GM23338 (cell line): Measurements from ENCODE around the gene CUEDC1. TPM values are rescaled to one million over a fixed set of nuclear protein-coding genes. Genes with fewer than 3 reads are reported as not detected.

Experiments used
- ATAC-seq: fragments of 200-7000 bp; cut with Tn5 transposase; 3 replicates; pipeline ENCODE4 v1.9.1; 2020
- DNase-seq: peaks from one replicate; pipeline ENCODE4 v3.0.0-alpha.2; 2015; ENCODE audit warnings: low spot score
- H2AFZ ChIP-seq: fragments of 200-600 bp; sonication (generic); 2 replicates; pipeline ENCODE4 v1.8.0; 2016; ENCODE audit warnings: antibody characterized with exemption, mild to moderate bottlenecking, moderate library complexity
- H3F3A ChIP-seq: fragments of 200-600 bp; sonication (generic); replicated peaks from 2 replicates; pipeline ENCODE4 v1.8.0; 2017; ENCODE audit warnings: antibody characterized with exemption, mixed run types, low read depth
- H3K27ac ChIP-seq: fragments of 200-600 bp; sonication (generic); 2 replicates; pipeline ENCODE4 v1.6.1; 2016; ENCODE audit warnings: low read depth
- H3K27me3 ChIP-seq: fragments of 200-600 bp; sonication (generic); 2 replicates; pipeline ENCODE4 v1.8.0; 2016; ENCODE audit warnings: mild to moderate bottlenecking, mixed run types, moderate library complexity; ENCODE audit not compliant: insufficient read depth
- H3K36me3 ChIP-seq: fragments of 200-600 bp; sonication (generic); 2 replicates; pipeline ENCODE4 v1.8.0; 2016; ENCODE audit warnings: mild to moderate bottlenecking; ENCODE audit not compliant: insufficient read depth
- H3K4me1 ChIP-seq: fragments of 200-600 bp; sonication (generic); 2 replicates; pipeline ENCODE4 v1.8.0; 2016; ENCODE audit warnings: mild to moderate bottlenecking, moderate library complexity; ENCODE audit not compliant: insufficient read depth
- H3K4me2 ChIP-seq: fragments of 200-600 bp; sonication (generic); 2 replicates; pipeline ENCODE4 v1.7.1; 2017; ENCODE audit warnings: mixed run types
- H3K4me3 ChIP-seq: fragments of 200-600 bp; sonication (generic); 2 replicates; pipeline ENCODE4 v1.6.1; 2016; ENCODE audit warnings: mixed run types
- H3K79me2 ChIP-seq: fragments of 200-600 bp; sonication (generic); replicated peaks from 2 replicates; pipeline ENCODE4 v1.8.0; 2017; ENCODE audit warnings: mild to moderate bottlenecking; ENCODE audit not compliant: insufficient read depth
- H3K9me2 ChIP-seq: fragments of 200-600 bp; sonication (generic); 2 replicates; pipeline ENCODE4 v1.8.0; 2017; ENCODE audit not compliant: insufficient read depth
- H4K20me1 ChIP-seq: fragments of 200-600 bp; sonication (generic); replicated peaks from 2 replicates; pipeline ENCODE4 v1.8.0; 2017; ENCODE audit warnings: mild to moderate bottlenecking; ENCODE audit not compliant: insufficient read depth
- H3K27ac Mint-ChIP-seq: 2 replicates; pipeline ENCODE4 v1.8.0; 2020; ENCODE audit warnings: inconsistent platforms, mild to moderate bottlenecking, moderate library complexity, mixed read lengths
- H3K27me3 Mint-ChIP-seq: 3 replicates; pipeline ENCODE4 v1.8.0; 2022; ENCODE audit warnings: low read depth, mild to moderate bottlenecking, moderate library complexity, mixed read lengths, inconsistent platforms; ENCODE audit not compliant: insufficient read depth, poor library complexity
- H3K36me3 Mint-ChIP-seq: 3 replicates; pipeline ENCODE4 v1.8.0; 2021; ENCODE audit warnings: low read depth, mild to moderate bottlenecking, inconsistent platforms, moderate library complexity, mixed read lengths
- H3K4me1 Mint-ChIP-seq: 3 replicates; pipeline ENCODE4 v1.8.0; 2020; ENCODE audit warnings: mild to moderate bottlenecking, inconsistent platforms, mixed read lengths
- H3K4me3 Mint-ChIP-seq: 3 replicates; pipeline ENCODE4 v1.8.0; 2021; ENCODE audit warnings: moderate library complexity, mild to moderate bottlenecking, inconsistent platforms, mixed read lengths
- H3K9me3 Mint-ChIP-seq: 3 replicates; pipeline ENCODE4 v1.8.0; 2020; ENCODE audit warnings: moderate library complexity, mild to moderate bottlenecking, inconsistent platforms, mixed read lengths
- CREB1 ChIP-seq: fragments of 250-450 bp; sonication (Bioruptor Pico); IDR thresholded peaks from 2 replicates; pipeline ENCODE4 v1.5.0; 2020; ENCODE audit warnings: low read depth, mild to moderate bottlenecking, moderate library complexity
- EZH2 ChIP-seq: fragments of 200-600 bp; sonication (generic); IDR thresholded peaks from one replicate; pipeline ENCODE4 v1.8.0; 2017; ENCODE audit warnings: antibody characterized with exemption, mild to moderate bottlenecking, low read depth; ENCODE audit not compliant: unreplicated experiment
- EZH2phosphoT487 ChIP-seq: fragments of 200-600 bp; sonication (generic); IDR thresholded peaks from one replicate; pipeline ENCODE4 v1.8.1; 2018; ENCODE audit warnings: antibody characterized with exemption; ENCODE audit not compliant: unreplicated experiment
- JUNB ChIP-seq: IDR thresholded peaks from one replicate; pipeline ENCODE4 v1.6.1; 2016; ENCODE audit warnings: antibody characterized with exemption; ENCODE audit not compliant: unreplicated experiment
- NANOG ChIP-seq: IDR thresholded peaks from 2 replicates; pipeline ENCODE4 v1.6.1; 2016; ENCODE audit warnings: antibody characterized with exemption, borderline replicate concordance
- POLR2AphosphoS5 ChIP-seq: IDR thresholded peaks from 2 replicates; pipeline ENCODE4 v1.6.1; 2016; ENCODE audit warnings: antibody characterized with exemption, low read depth
- STAT1 ChIP-seq: IDR thresholded peaks from one replicate; pipeline ENCODE4 v1.6.1; 2016; ENCODE audit warnings: antibody characterized with exemption; ENCODE audit not compliant: unreplicated experiment
- ZNF114 ChIP-seq: fragments of 250-450 bp; sonication (Bioruptor Pico); IDR thresholded peaks from 2 replicates; pipeline ENCODE4 v1.5.0; 2020; ENCODE audit warnings: mild to moderate bottlenecking, moderate library complexity
- ZNF331 ChIP-seq: fragments of 250-450 bp; sonication (Bioruptor Pico); IDR thresholded peaks from 2 replicates; pipeline ENCODE4 v1.5.0; 2020; ENCODE audit warnings: low read depth, mild to moderate bottlenecking, moderate library complexity
- polyA plus RNA-seq: library from polyadenylated mRNA; unstranded; fragments of >200 nt; fragmentation: Nextera tagmentation; extraction: Ambion mirVana; gene quantifications from 2 replicates; pipeline ENCODE4 v1.2.1, GENCODE V29; 2016
- total RNA-seq: library from RNA; depleted of rRNA; stranded (reverse); fragments of >200 nt; shearing (Covaris generic); gene quantifications from 2 replicates; pipeline ENCODE4 v1.2.3, GENCODE V29; 2014
- TF ChIP-seq, protein P1 (sequence below): IDR thresholded peaks from one replicate; pipeline ENCODE4 v1.6.1; 2018; ENCODE audit warnings: antibody characterized with exemption; ENCODE audit not compliant: unreplicated experiment
- TF ChIP-seq, protein P2 (sequence below): IDR thresholded peaks from 2 replicates; pipeline ENCODE4 v1.6.1; 2016; ENCODE audit warnings: antibody characterized with exemption
- TF ChIP-seq, protein P3 (sequence below): fragments of 250-450 bp; sonication (Bioruptor Pico); IDR thresholded peaks from 2 replicates; pipeline ENCODE4 v1.5.0; 2020; ENCODE audit warnings: mild to moderate bottlenecking, moderate library complexity
- TF ChIP-seq, protein P4 (sequence below), 2 experiments: fragments of 200-600 bp in 1 of 2; sonication (generic) in 1 of 2; conservative IDR thresholded peaks; 2 replicates each; pipeline versions ENCODE4 v1.5.1 to v1.6.1; 2016 to 2017; ENCODE audit warnings: antibody characterized with exemption in 2 of 2, low read depth in 2 of 2, mild to moderate bottlenecking in 2 of 2, moderate library complexity in 1 of 2

CUEDC1 gene
- total and polyA plus RNA-seq, 2 experiments from 2014 or later = 3.0 to 7.7 TPM

GRCh38 chr17:57944908-57945307 lies 10.3 kb downstream of the CUEDC1 start:
- no peaks in the 10 kb centered on the region for H4K20me1 ChIP-seq
- 0 out of 2 replicates have a peak, but pooled peaks cover 7% of the 10 kb centered on the region for H3F3A ChIP-seq
- H3K4me2 ChIP-seq = no peak overlapping the region
- no peak overlapping the region for H2AFZ ChIP-seq
- Mint-ChIP-seq H3K27me3 (peaks cover 2% of the 10 kb centered on the region), H3K36me3 (no peaks in the 10 kb centered on the region), H3K4me1 (peaks cover 37% of the 10 kb centered on the region), H3K4me3 (no peak overlapping the region), H3K9me3 (no peaks in the 10 kb centered on the region), H3K27ac (no peak overlapping the region)
- DNase-seq = no peak
- H3K27me3 ChIP-seq = no peaks in the 10 kb centered on the region
- no peak for ATAC-seq
- TF ChIP-seq EZH2 (no peak), NANOG (no peak), ZNF114 (no peak), EZH2phosphoT487 (no peak), STAT1 (no peak), POLR2AphosphoS5 (no peak), CREB1 (CRISPR knock-in tag) (no peak), JUNB (no peak), ZNF331 (CRISPR knock-in tag) (no peak)
- TF ChIP-seq, protein P1, sequence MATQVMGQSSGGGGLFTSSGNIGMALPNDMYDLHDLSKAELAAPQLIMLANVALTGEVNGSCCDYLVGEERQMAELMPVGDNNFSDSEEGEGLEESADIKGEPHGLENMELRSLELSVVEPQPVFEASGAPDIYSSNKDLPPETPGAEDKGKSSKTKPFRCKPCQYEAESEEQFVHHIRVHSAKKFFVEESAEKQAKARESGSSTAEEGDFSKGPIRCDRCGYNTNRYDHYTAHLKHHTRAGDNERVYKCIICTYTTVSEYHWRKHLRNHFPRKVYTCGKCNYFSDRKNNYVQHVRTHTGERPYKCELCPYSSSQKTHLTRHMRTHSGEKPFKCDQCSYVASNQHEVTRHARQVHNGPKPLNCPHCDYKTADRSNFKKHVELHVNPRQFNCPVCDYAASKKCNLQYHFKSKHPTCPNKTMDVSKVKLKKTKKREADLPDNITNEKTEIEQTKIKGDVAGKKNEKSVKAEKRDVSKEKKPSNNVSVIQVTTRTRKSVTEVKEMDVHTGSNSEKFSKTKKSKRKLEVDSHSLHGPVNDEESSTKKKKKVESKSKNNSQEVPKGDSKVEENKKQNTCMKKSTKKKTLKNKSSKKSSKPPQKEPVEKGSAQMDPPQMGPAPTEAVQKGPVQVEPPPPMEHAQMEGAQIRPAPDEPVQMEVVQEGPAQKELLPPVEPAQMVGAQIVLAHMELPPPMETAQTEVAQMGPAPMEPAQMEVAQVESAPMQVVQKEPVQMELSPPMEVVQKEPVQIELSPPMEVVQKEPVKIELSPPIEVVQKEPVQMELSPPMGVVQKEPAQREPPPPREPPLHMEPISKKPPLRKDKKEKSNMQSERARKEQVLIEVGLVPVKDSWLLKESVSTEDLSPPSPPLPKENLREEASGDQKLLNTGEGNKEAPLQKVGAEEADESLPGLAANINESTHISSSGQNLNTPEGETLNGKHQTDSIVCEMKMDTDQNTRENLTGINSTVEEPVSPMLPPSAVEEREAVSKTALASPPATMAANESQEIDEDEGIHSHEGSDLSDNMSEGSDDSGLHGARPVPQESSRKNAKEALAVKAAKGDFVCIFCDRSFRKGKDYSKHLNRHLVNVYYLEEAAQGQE = no peak
- TF ChIP-seq, protein P2, sequence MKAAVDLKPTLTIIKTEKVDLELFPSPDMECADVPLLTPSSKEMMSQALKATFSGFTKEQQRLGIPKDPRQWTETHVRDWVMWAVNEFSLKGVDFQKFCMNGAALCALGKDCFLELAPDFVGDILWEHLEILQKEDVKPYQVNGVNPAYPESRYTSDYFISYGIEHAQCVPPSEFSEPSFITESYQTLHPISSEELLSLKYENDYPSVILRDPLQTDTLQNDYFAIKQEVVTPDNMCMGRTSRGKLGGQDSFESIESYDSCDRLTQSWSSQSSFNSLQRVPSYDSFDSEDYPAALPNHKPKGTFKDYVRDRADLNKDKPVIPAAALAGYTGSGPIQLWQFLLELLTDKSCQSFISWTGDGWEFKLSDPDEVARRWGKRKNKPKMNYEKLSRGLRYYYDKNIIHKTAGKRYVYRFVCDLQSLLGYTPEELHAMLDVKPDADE = no peak
- TF ChIP-seq, protein P3, sequence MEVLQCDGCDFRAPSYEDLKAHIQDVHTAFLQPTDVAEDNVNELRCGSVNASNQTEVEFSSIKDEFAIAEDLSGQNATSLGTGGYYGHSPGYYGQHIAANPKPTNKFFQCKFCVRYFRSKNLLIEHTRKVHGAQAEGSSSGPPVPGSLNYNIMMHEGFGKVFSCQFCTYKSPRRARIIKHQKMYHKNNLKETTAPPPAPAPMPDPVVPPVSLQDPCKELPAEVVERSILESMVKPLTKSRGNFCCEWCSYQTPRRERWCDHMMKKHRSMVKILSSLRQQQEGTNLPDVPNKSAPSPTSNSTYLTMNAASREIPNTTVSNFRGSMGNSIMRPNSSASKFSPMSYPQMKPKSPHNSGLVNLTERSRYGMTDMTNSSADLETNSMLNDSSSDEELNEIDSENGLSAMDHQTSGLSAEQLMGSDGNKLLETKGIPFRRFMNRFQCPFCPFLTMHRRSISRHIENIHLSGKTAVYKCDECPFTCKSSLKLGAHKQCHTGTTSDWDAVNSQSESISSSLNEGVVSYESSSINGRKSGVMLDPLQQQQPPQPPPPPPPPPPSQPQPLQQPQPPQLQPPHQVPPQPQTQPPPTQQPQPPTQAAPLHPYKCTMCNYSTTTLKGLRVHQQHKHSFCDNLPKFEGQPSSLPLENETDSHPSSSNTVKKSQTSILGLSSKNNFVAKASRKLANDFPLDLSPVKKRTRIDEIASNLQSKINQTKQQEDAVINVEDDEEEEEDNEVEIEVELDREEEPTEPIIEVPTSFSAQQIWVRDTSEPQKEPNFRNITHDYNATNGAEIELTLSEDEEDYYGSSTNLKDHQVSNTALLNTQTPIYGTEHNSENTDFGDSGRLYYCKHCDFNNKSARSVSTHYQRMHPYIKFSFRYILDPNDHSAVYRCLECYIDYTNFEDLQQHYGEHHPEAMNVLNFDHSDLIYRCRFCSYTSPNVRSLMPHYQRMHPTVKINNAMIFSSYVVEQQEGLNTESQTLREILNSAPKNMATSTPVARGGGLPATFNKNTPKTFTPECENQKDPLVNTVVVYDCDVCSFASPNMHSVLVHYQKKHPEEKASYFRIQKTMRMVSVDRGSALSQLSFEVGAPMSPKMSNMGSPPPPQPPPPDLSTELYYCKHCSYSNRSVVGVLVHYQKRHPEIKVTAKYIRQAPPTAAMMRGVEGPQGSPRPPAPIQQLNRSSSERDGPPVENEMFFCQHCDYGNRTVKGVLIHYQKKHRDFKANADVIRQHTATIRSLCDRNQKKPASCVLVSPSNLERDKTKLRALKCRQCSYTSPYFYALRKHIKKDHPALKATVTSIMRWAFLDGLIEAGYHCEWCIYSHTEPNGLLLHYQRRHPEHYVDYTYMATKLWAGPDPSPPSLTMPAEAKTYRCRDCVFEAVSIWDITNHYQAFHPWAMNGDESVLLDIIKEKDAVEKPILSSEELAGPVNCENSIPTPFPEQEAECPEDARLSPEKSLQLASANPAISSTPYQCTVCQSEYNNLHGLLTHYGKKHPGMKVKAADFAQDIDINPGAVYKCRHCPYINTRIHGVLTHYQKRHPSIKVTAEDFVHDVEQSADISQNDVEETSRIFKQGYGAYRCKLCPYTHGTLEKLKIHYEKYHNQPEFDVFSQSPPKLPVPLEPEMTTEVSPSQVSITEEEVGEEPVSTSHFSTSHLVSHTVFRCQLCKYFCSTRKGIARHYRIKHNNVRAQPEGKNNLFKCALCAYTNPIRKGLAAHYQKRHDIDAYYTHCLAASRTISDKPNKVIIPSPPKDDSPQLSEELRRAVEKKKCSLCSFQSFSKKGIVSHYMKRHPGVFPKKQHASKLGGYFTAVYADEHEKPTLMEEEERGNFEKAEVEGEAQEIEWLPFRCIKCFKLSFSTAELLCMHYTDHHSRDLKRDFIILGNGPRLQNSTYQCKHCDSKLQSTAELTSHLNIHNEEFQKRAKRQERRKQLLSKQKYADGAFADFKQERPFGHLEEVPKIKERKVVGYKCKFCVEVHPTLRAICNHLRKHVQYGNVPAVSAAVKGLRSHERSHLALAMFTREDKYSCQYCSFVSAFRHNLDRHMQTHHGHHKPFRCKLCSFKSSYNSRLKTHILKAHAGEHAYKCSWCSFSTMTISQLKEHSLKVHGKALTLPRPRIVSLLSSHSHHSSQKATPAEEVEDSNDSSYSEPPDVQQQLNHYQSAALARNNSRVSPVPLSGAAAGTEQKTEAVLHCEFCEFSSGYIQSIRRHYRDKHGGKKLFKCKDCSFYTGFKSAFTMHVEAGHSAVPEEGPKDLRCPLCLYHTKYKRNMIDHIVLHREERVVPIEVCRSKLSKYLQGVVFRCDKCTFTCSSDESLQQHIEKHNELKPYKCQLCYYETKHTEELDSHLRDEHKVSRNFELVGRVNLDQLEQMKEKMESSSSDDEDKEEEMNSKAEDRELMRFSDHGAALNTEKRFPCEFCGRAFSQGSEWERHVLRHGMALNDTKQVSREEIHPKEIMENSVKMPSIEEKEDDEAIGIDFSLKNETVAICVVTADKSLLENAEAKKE (CRISPR knock-in tag) = no peak
- TF ChIP-seq, protein P4, sequence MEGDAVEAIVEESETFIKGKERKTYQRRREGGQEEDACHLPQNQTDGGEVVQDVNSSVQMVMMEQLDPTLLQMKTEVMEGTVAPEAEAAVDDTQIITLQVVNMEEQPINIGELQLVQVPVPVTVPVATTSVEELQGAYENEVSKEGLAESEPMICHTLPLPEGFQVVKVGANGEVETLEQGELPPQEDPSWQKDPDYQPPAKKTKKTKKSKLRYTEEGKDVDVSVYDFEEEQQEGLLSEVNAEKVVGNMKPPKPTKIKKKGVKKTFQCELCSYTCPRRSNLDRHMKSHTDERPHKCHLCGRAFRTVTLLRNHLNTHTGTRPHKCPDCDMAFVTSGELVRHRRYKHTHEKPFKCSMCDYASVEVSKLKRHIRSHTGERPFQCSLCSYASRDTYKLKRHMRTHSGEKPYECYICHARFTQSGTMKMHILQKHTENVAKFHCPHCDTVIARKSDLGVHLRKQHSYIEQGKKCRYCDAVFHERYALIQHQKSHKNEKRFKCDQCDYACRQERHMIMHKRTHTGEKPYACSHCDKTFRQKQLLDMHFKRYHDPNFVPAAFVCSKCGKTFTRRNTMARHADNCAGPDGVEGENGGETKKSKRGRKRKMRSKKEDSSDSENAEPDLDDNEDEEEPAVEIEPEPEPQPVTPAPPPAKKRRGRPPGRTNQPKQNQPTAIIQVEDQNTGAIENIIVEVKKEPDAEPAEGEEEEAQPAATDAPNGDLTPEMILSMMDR (conservative IDR thresholded peaks at IDR 0.05; ENCODE audit: low read depth in 2 of 2) = no peak
- H3K4me3 ChIP-seq = no peak overlapping the region
- H3K4me1 ChIP-seq = peaks cover 15% of the 10 kb centered on the region
- no peaks in the 10 kb centered on the region for H3K36me3 ChIP-seq
- H3K9me2 ChIP-seq = no peaks in the 10 kb centered on the region
- no peak overlapping the region for H3K27ac ChIP-seq
- no peaks in the 10 kb centered on the region for H3K79me2 ChIP-seq
